Measurements from ENCODE around the gene USF2.

USF2 gene

GRCh38 chr19:35311901-35312665 is 43.3 kb downstream of the USF2 start:
- Histone ChIP-seq H3K4me2 (peak overlapping the region; percentile 82 to 97 (median 89)), H3K9ac (peak overlapping the region; percentile 7 to 73 (median 67); a peak in 20 of 22 replicates), H3K27me3 (no peaks in the 10 kb centered on the region), H3K4me3 (peak overlapping the region in 5 of 10 experiments; percentile 14 to 18 (median 15); a peak in 6 of 20 replicates), H4K20me1 (no peaks in the 10 kb centered on the region), H3K36me3 (no peaks in the 10 kb centered on the region), H3K27ac (peak overlapping the region; percentile 25 to 85 (median 77); a peak in 21 of 22 replicates), H3K4me1 (peaks cover 98 to 100% (median 100%) of the 10 kb centered on the region in 10 experiments), H3K9me3 (replicated peaks in 1 of 11) (no peaks in the 10 kb centered on the region)
- no peak for TF ChIP-seq Cebpa-rat (IDR thresholded peaks at IDR 0.05)

GRCh38 chr19:35313587-35313986 is 44.8 kb downstream of the USF2 start:
- H3K36me3 ChIP-seq = no peaks in the 10 kb centered on the region
- H3K9me3 ChIP-seq (replicated peaks in 1 of 11) = no peaks in the 10 kb centered on the region
- no peak overlapping the region for H3K4me3 ChIP-seq
- H3K27ac ChIP-seq = peak overlapping the region; percentile 7 to 85 (median 53); a peak in 20 of 22 replicates
- H3K4me2 ChIP-seq = peak overlapping the region; percentile 82 to 97 (median 89)
- no peaks in the 10 kb centered on the region for H4K20me1 ChIP-seq
- TF ChIP-seq Cebpa-rat (IDR thresholded peaks at IDR 0.05) = no peak
- H3K9ac ChIP-seq = peak overlapping the region; percentile 9 to 69 (median 47); a peak in 19 of 22 replicates
- H3K4me1 ChIP-seq = peaks cover 98 to 100% (median 100%) of the 10 kb centered on the region in 10 experiments
- H3K27me3 ChIP-seq = no peaks in the 10 kb centered on the region

- H3K27ac ChIP-seq = peak overlapping the region in 7 of 11 experiments; percentile 42 to 85 (median 72); a peak in 11 of 22 replicates
- peaks cover 98 to 100% (median 100%) of the 10 kb centered on the region in 10 experiments for H3K4me1 ChIP-seq
- H4K20me1 ChIP-seq = no peaks in the 10 kb centered on the region
- peak overlapping the region in 9 of 11 experiments; percentile 9 to 69 (median 50); a peak in 9 of 22 replicates for H3K9ac ChIP-seq
- peak overlapping the region; percentile 82 to 97 (median 89) for H3K4me2 ChIP-seq
- no peak for TF ChIP-seq Cebpa-rat (IDR thresholded peaks at IDR 0.05)
- H3K4me3 ChIP-seq = no peak overlapping the region
- no peaks in the 10 kb centered on the region for H3K36me3 ChIP-seq
- no peaks in the 10 kb centered on the region for H3K9me3 ChIP-seq (replicated peaks in 1 of 11)
- H3K27me3 ChIP-seq = no peaks in the 10 kb centered on the region
These were observed 45.3 kb downstream of the USF2 start for GRCh38 chr19:35314031-35314430.

GRCh38 chr19:35314858-35315470 is 46.2 kb downstream of the USF2 start:
- Histone ChIP-seq H4K20me1 (no peaks in the 10 kb centered on the region), H3K4me2 (peak overlapping the region; percentile 15 to 94 (median 59); a peak in 20 of 22 replicates), H3K27me3 (no peaks in the 10 kb centered on the region), H3K9ac (peak overlapping the region in 4 of 11 experiments; percentile 2 to 34 (median 23); a peak in 3 of 22 replicates), H3K9me3 (replicated peaks in 1 of 11) (no peaks in the 10 kb centered on the region), H3K27ac (peak overlapping the region in 5 of 11 experiments; percentile 20 to 95 (median 81); a peak in 8 of 22 replicates), H3K4me1 (peaks cover 97 to 100% (median 100%) of the 10 kb centered on the region in 10 experiments), H3K36me3 (no peaks in the 10 kb centered on the region), H3K4me3 (no peak overlapping the region)
- TF ChIP-seq Cebpa-rat (IDR thresholded peaks at IDR 0.05) = no peak

- Histone ChIP-seq H3K4me2 (peak overlapping the region; percentile 83 to 98 (median 94)), H3K27ac (peak overlapping the region in 8 of 11 experiments; percentile 90 to 98 (median 96); a peak in 15 of 22 replicates), H3K9ac (peak overlapping the region in 8 of 11 experiments; percentile 72 to 88 (median 84); a peak in 15 of 22 replicates), H4K20me1 (no peaks in the 10 kb centered on the region), H3K4me3 (peak overlapping the region in 2 of 10 experiments; percentile 16 to 35; a peak in 1 of 20 replicates), H3K4me1 (peaks cover 97 to 100% (median 100%) of the 10 kb centered on the region in 10 experiments), H3K36me3 (no peaks in the 10 kb centered on the region), H3K27me3 (no peaks in the 10 kb centered on the region), H3K9me3 (replicated peaks in 1 of 11) (no peaks in the 10 kb centered on the region)
- TF ChIP-seq Cebpa-rat (IDR thresholded peaks at IDR 0.05) = no peak
These were observed 47.1 kb downstream of the USF2 start for GRCh38 chr19:35315883-35316282.

- H3K4me3 ChIP-seq = peak overlapping the region in 5 of 10 experiments; percentile 16 to 35 (median 21); a peak in 4 of 20 replicates
- no peaks in the 10 kb centered on the region for H3K27me3 ChIP-seq
- peak overlapping the region; percentile 28 to 88 (median 80); a peak in 20 of 22 replicates for H3K9ac ChIP-seq
- H3K9me3 ChIP-seq (replicated peaks in 1 of 11) = 0 out of 22 replicates have a peak, but pooled peaks cover 0 to under 1% (median 0%) of the 10 kb centered on the region in 11 experiments
- TF ChIP-seq Cebpa-rat (IDR thresholded peaks at IDR 0.05) = no peak
- H3K27ac ChIP-seq = peak overlapping the region in 10 of 11 experiments; percentile 34 to 98 (median 95); a peak in 20 of 22 replicates
- no peaks in the 10 kb centered on the region for H4K20me1 ChIP-seq
- peak overlapping the region; percentile 83 to 98 (median 94) for H3K4me2 ChIP-seq
- no peaks in the 10 kb centered on the region for H3K36me3 ChIP-seq
- H3K4me1 ChIP-seq = peaks cover 97 to 100% (median 100%) of the 10 kb centered on the region in 10 experiments
These were observed 47.8 kb downstream of the USF2 start for GRCh38 chr19:35316560-35316959.

GRCh38 chr19:35317464-35318043 is 48.8 kb downstream of the USF2 start:
- no peaks in the 10 kb centered on the region for H3K27me3 ChIP-seq
- TF ChIP-seq Cebpa-rat (IDR thresholded peaks at IDR 0.05) = no peak
- peaks cover 97 to 100% (median 98%) of the 10 kb centered on the region in 10 experiments for H3K4me1 ChIP-seq

More at GRCh38 chr19:35317464-35318043, 48.8 kb downstream of the USF2 start:
- Histone ChIP-seq H3K27ac (peak overlapping the region; percentile 76 to 98 (median 95)), H3K9ac (peak overlapping the region; percentile 58 to 88 (median 80); a peak in 21 of 22 replicates), H4K20me1 (no peaks in the 10 kb centered on the region), H3K4me2 (peak overlapping the region; percentile 83 to 98 (median 94)), H3K4me3 (0 out of 20 replicates have a peak overlapping the region, but pooled peaks of 1 of the 10 experiments have one; percentile 27), H3K36me3 (0 out of 22 replicates have a peak, but pooled peaks cover 0 to 4% (median 0%) of the 10 kb centered on the region in 11 experiments), H3K9me3 (replicated peaks in 1 of 11) (peaks cover 6 to 10% (median 8%) of the 10 kb centered on the region in 11 experiments; a peak in 21 of 22 replicates)

Data from BLaER1 treated with 17β-estradiol and CSF1 and Interleukin-3, amounts not matched to agents 10 nM and 100 nM (cell line).